ENCODE data around the gene ZNF784. TPM values are rescaled to one million over a fixed set of nuclear protein-coding genes. Genes with fewer than 3 reads are reported as not detected.
A peak's percentile ranks its signal among the peaks of the same experiment; 100 is the strongest.

ZNF784 gene
- total and polyA plus RNA-seq, 2 of the 13 experiments (the other 11 are each of a cell fraction or from before 2014, with no cell fraction given): 4.1 to 4.2 TPM

- TF ChIP-seq BATF2 (CRISPR knock-in tag; IDR thresholded peaks at IDR 0.05) (0 out of 2 replicates have a peak, but pooled peaks have one; percentile 22), FOXP4 (CRISPR knock-in tag; IDR thresholded peaks at IDR 0.05) (0 out of 2 replicates have a peak, but pooled peaks have one; percentile 14)
Observed at GRCh38 chr19:55641426-55642152, 17.2 kb upstream of the ZNF784 start (continued).

- intact Hi-C loops (cut with micrococcal nuclease; ENCODE audit: unreplicated experiment) (no loop called here), in situ Hi-C loops (cut with HindIII; ENCODE audit: extremely low pct_ligation_motif_present, low pct_unique_long_range_greater_than_20kb) (no loop called here)
- CTCF ChIA-PET (ENCODE audit: low intra/inter-chr PET ratio, low total read pairs): no interaction called here
- Histone ChIP-seq H4K20me1 (ENCODE audit: insufficient read depth, low read length) (no peaks in the 10 kb centered on the region), H3K27ac (ENCODE audit: extremely low read length, insufficient read depth, low read length) (peak within 1 kb of the TSS; percentile 79), H3K27me3 (ENCODE audit: control insufficient read depth in 1 of 2, insufficient read depth in 2 of 2, low read length in 2 of 2) (no peaks in the 10 kb centered on the region; a peak in 1 of 5 replicates), H3K4me1 (ENCODE audit: insufficient read depth, low read length) (peaks cover 58% of the 10 kb centered on the region), H3K4me3 (replicated peaks in 1 of 3; ENCODE audit: insufficient read depth in 1 of 3, low read depth in 2 of 3, low read length in 3 of 3) (peak within 1 kb of the TSS; percentile 92 to 96 (median 92)), H3K9ac (ENCODE audit: insufficient read depth, low read depth, low read length) (peak within 1 kb of the TSS; percentile 84), H3K4me2 (ENCODE audit: low read depth, low read length) (peak within 1 kb of the TSS; percentile 96), H3K79me2 (ENCODE audit: insufficient read depth, low read length) (peaks cover 49% of the 10 kb centered on the region), H3K36me3 (replicated peaks in 1 of 2; ENCODE audit: control insufficient read depth in 1 of 2, insufficient read depth in 2 of 2, low read length in 2 of 2) (peaks cover 0 to 10% of the 10 kb centered on the region in 2 experiments; a peak in 2 of 5 replicates), H3K9me3 (ENCODE audit: low read length) (no peaks in the 10 kb centered on the region), H2AFZ (ENCODE audit: low read length) (no peak within 1 kb of the TSS)
- POLR2A ChIA-PET: interaction anchor here (0.6 to 1.0 kb wide), 3 partner anchors 9 to 42 kb away, joined by 3 to 8 read pairs (median 3); partner anchors contain the start of genes FIZ1 and U2AF2
- FAIRE-seq (no peak), DNase-seq (ENCODE audit: low spot score) (peak; percentile 40), ATAC-seq (peak; percentile 63)
- under 1% methylated on average over 50 of the region's 89 CpGs for WGBS (ENCODE audit: low lambda C conversion rate)
- BruUV-seq (replicated peaks): no TSS peak
- peak; percentile 90 for TF ChIP-seq GABPB1 (CRISPR knock-in tag; IDR thresholded peaks at IDR 0.05)
- 0 out of 2 replicates have a peak, but pooled peaks have one; percentile 25 for TF ChIP-seq ZNF678 (CRISPR knock-in tag; IDR thresholded peaks at IDR 0.05)
- peak; percentile 97 for TF ChIP-seq AGO1 (IDR thresholded peaks at IDR 0.05; ENCODE audit: low read depth, low read length, poor library complexity, severe bottlenecking)
- TF ChIP-seq GTF3A (CRISPR knock-in tag; conservative IDR thresholded peaks at IDR 0.05): 0 out of 2 replicates have a peak, but pooled peaks have one; percentile 84
- TF ChIP-seq ZNF441 (CRISPR knock-in tag; IDR thresholded peaks at IDR 0.05; ENCODE audit: borderline replicate concordance): 0 out of 2 replicates have a peak, but pooled peaks have one; percentile 9
- no peak for TF ChIP-seq ZNF329 (CRISPR knock-in tag; IDR thresholded peaks at IDR 0.05; ENCODE audit: low read depth)
- no peak for TF ChIP-seq ZNF503 (CRISPR knock-in tag; IDR thresholded peaks at IDR 0.05)
- TF ChIP-seq ZKSCAN8 (CRISPR knock-in tag; IDR thresholded peaks at IDR 0.05; ENCODE audit: borderline replicate concordance): no peak
- TF ChIP-seq ZBTB20 (CRISPR knock-in tag; IDR thresholded peaks at IDR 0.05; ENCODE audit: borderline replicate concordance, low read depth): no peak
- peak; percentile 85; the same call in 1 of the 2 replicates for TF ChIP-seq ZBTB25 (CRISPR knock-in tag; IDR thresholded peaks at IDR 0.05)
- TF ChIP-seq ZNF337 (CRISPR knock-in tag; IDR thresholded peaks at IDR 0.05; ENCODE audit: borderline replicate concordance, low read depth): no peak
Observed at GRCh38 chr19:55640577-55641425, 16.4 kb upstream of the ZNF784 start, which contains the start of gene ZNF580. Gene ZNF580 (plus strand): TSS chr19:55641002. CDS start chr19:55642509, 1,507 bp downstream.

Data from HepG2 (cell line).